Mesothelial cell of epicardium (in vitro differentiated cells): Measurements from ENCODE around the gene MACROD2. TPM values are rescaled to one million over a fixed set of nuclear protein-coding genes. Genes with fewer than 3 reads are reported as not detected.
A peak's percentile ranks its signal among the peaks of the same experiment; 100 is the strongest.

Source experiments
- DNase-seq, 2 experiments: peaks; one replicate each; pipeline ENCODE4 v3.0.0; 2021; ENCODE audit warnings: low spot score in 2 of 2; ENCODE audit not compliant: unreplicated experiment in 2 of 2
- H3K27ac Mint-ChIP-seq: 2 replicates; pipeline ENCODE4 v1.8.0; 2021; ENCODE audit warnings: mixed read lengths
- H3K27me3 Mint-ChIP-seq: 2 replicates; pipeline ENCODE4 v1.8.0; 2021; ENCODE audit warnings: low read depth, mixed read lengths
- H3K36me3 Mint-ChIP-seq: 2 replicates; pipeline ENCODE4 v1.8.0; 2021; ENCODE audit warnings: mixed read lengths
- H3K4me1 Mint-ChIP-seq: 2 replicates; pipeline ENCODE4 v1.8.0; 2021; ENCODE audit warnings: mixed read lengths
- H3K4me3 Mint-ChIP-seq: 2 replicates; pipeline ENCODE4 v1.8.0; 2021; ENCODE audit warnings: mild to moderate bottlenecking, moderate library complexity, mixed read lengths
- H3K9me3 Mint-ChIP-seq: 2 replicates; pipeline ENCODE4 v1.8.0; 2021; ENCODE audit warnings: mixed read lengths
- total RNA-seq: library from RNA; stranded (reverse); gene quantifications from 3 replicates; pipeline ENCODE4 v1.2.1, GENCODE V29; 2021
- TF ChIP-seq, protein P1 (sequence below): fragments of 200-600 bp; sonication (generic); IDR thresholded peaks from one replicate; pipeline ENCODE4 v1.5.0; 2021; ENCODE audit warnings: antibody characterized with exemption; ENCODE audit not compliant: unreplicated experiment

Gene MACROD2
- total RNA-seq, 1 donor from 2014 or later = 10.0 TPM

DNA sequence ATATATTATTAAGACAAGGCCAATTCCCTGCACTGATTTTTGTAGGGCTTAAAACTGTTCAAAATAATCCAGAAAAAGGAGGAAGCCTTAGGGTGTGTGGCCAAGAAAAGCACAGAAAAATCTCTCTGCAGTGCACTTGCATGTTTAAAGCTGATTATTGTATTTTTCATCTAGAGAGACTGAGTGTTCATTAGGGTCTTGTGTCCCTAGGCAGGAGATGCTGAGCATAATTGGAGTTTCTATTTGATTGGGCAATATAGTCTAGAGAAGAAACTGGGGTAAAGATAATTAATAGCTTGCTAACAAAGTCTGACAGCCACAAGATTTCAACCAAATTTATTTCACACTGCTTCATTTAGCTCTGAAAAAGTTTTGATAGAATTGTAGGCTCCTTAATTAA, 339.7 kb downstream of the MACROD2 start:
- Mint-ChIP-seq H3K9me3 (no peaks in the 10 kb centered on the region), H3K27ac (peak overlapping the region; percentile 94), H3K27me3 (no peaks in the 10 kb centered on the region), H3K4me3 (peak overlapping the region; percentile 85), H3K4me1 (peaks cover 32% of the 10 kb centered on the region), H3K36me3 (no peaks in the 10 kb centered on the region)
- DNase-seq = no peak
- TF ChIP-seq, protein P1, sequence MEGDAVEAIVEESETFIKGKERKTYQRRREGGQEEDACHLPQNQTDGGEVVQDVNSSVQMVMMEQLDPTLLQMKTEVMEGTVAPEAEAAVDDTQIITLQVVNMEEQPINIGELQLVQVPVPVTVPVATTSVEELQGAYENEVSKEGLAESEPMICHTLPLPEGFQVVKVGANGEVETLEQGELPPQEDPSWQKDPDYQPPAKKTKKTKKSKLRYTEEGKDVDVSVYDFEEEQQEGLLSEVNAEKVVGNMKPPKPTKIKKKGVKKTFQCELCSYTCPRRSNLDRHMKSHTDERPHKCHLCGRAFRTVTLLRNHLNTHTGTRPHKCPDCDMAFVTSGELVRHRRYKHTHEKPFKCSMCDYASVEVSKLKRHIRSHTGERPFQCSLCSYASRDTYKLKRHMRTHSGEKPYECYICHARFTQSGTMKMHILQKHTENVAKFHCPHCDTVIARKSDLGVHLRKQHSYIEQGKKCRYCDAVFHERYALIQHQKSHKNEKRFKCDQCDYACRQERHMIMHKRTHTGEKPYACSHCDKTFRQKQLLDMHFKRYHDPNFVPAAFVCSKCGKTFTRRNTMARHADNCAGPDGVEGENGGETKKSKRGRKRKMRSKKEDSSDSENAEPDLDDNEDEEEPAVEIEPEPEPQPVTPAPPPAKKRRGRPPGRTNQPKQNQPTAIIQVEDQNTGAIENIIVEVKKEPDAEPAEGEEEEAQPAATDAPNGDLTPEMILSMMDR = no peak

DNA sequence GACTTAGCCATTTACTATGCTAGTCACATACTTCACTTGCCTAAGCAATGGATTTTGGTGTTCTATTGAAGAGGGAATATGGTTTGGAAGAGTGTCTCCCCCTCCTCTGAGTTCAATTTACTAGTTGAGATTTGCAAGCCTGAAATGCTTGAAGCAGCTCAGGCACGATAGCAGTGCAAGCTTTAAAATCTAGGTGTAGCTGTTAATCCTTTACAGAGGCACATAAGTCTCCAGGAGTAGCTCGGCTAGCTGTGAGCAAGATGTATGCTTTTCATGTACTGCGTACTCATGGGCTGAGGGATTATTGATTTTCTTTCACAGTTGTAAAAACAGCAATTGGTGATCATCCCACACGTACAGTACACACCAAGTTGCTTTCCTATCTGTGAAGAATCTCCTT, 341.4 kb downstream of the MACROD2 start:
- DNase-seq = no peak
- TF ChIP-seq, protein P1 = no peak
- no peaks in the 10 kb centered on the region for H3K36me3 Mint-ChIP-seq
- H3K4me3 Mint-ChIP-seq = peak overlapping the region; percentile 94
- H3K9me3 Mint-ChIP-seq = no peaks in the 10 kb centered on the region
- no peaks in the 10 kb centered on the region for H3K27me3 Mint-ChIP-seq
- peaks cover 21% of the 10 kb centered on the region for H3K4me1 Mint-ChIP-seq
- H3K27ac Mint-ChIP-seq = peak overlapping the region; percentile 99

- H3K27me3 Mint-ChIP-seq = no peaks in the 10 kb centered on the region
These were observed 342.3 kb downstream of the MACROD2 start, which contains the start of gene FLRT3 for GRCh38 chr20:14337400-14338171. Gene FLRT3, minus strand, starts transcription at chr20:14337612. Its CDS starts 10,106 bp downstream, at chr20:14327506.

DNA sequence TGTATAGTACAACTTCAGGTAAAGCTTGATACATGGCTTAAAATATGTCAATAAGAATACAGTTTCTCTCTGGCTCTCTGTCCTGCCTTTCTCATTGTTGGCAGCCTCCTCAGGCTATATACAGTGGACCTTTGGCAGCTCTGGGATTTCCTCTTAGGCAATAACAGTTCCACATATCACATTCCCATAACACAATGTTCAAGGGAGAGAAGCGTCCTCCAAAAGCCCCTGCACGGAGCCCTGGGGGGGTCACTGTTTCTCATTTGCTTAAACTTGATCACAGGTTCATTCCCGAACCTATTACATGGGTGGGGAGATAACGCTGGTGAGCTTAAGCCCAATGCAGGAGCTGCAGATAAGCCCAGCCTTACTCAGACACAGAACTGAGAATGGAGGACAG, 346.5 kb downstream of the MACROD2 start:
- TF ChIP-seq, protein P1 = no peak
- H3K27me3 Mint-ChIP-seq = no peaks in the 10 kb centered on the region
- DNase-seq = no peak
- H3K36me3 Mint-ChIP-seq = no peaks in the 10 kb centered on the region
- H3K4me3 Mint-ChIP-seq = no peak overlapping the region
- H3K9me3 Mint-ChIP-seq = peaks cover 1% of the 10 kb centered on the region
- peaks cover 39% of the 10 kb centered on the region for H3K4me1 Mint-ChIP-seq
- H3K27ac Mint-ChIP-seq = peak overlapping the region; percentile 82

More at GRCh38 chr20:14337400-14338171, 342.3 kb downstream of the MACROD2 start, which contains the start of gene FLRT3:
- Mint-ChIP-seq H3K4me1 (peaks cover 23% of the 10 kb centered on the region), H3K27ac (peak within 1 kb of the TSS; percentile 99), H3K36me3 (no peaks in the 10 kb centered on the region), H3K9me3 (no peaks in the 10 kb centered on the region), H3K4me3 (peak within 1 kb of the TSS; percentile 94)
- DNase-seq = peak; percentile 54 to 78
- TF ChIP-seq, protein P1 = peak; percentile 65

DNA sequence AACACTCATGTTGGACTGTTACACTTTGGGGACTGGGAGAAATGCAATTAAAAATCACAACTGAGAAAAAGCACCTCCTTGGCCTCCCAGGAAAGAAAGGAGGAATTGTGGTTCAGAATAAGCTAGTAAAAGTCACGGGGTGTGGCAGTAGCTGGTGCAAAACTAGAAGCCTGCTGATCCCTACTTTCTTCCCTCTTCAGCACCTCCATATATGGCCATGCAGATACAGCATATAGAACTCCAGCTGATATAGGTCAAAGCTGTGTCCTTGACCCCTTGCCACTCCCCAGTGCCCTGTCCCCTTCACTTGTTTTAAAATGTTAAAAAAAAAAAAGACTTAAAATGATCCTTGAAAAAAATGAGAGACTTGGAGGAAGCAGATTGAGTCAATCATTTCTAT, 347.6 kb downstream of the MACROD2 start:
- Mint-ChIP-seq H3K36me3 (peaks cover 2% of the 10 kb centered on the region), H3K4me3 (no peak overlapping the region), H3K27ac (peak overlapping the region; percentile 82), H3K27me3 (no peaks in the 10 kb centered on the region), H3K4me1 (peaks cover 39% of the 10 kb centered on the region), H3K9me3 (peaks cover 5% of the 10 kb centered on the region)
- TF ChIP-seq, protein P1 = no peak
- DNase-seq = no peak
